ELR (cell line): ENCODE measurements around the gene ASMTL.
"Not testable (repeated sequence)": the region's sequence is repeated elsewhere in the genome, so short reads cannot be mapped to it uniquely, and the experiment has no call there.

ENCODE experiments used
- DNase-seq: peaks from one replicate; pipeline ENCODE4 v3.0.0-alpha.2; 2015; ENCODE audit warnings: low read depth

Gene ASMTL

GRCh38 chrX:1433646-1434357 is 18.9 kb downstream of the ASMTL start:
- no peak for DNase-seq

GRCh38 chrX:1430451-1430850 is 22.3 kb downstream of the ASMTL start:
- no peak for DNase-seq

- no peak for DNase-seq
These were observed 25.0 kb downstream of the ASMTL start for GRCh38 chrX:1427756-1428155.

GRCh38 chrX:1426321-1426720 is 26.4 kb downstream of the ASMTL start:
- DNase-seq = not testable (repeated sequence)

- DNase-seq = no peak
These were observed 27.3 kb downstream of the ASMTL start for GRCh38 chrX:1425381-1425780.

- no peak for DNase-seq
These were observed 28.4 kb downstream of the ASMTL start for GRCh38 chrX:1424147-1424851.

GRCh38 chrX:1423215-1423614 is 29.5 kb downstream of the ASMTL start:
- no peak for DNase-seq

- DNase-seq = no peak
These were observed 30.6 kb downstream of the ASMTL start for GRCh38 chrX:1422135-1422465.

- DNase-seq = peak; percentile 24
These were observed 31.1 kb downstream of the ASMTL start for GRCh38 chrX:1421433-1422134.

- no peak for DNase-seq
These were observed 32.3 kb downstream of the ASMTL start for GRCh38 chrX:1420371-1420770.

- DNase-seq = no peak
These were observed 33.0 kb downstream of the ASMTL start for GRCh38 chrX:1419545-1420355.

GRCh38 chrX:1418901-1419544 is 33.7 kb downstream of the ASMTL start:
- no peak for DNase-seq

- DNase-seq = no peak
These were observed 34.6 kb downstream of the ASMTL start for GRCh38 chrX:1417921-1418771.

- DNase-seq = no peak
These were observed 35.5 kb downstream of the ASMTL start for GRCh38 chrX:1416965-1417760.

GRCh38 chrX:1416327-1416784 is 36.4 kb downstream of the ASMTL start:
- no peak for DNase-seq

- no peak for DNase-seq
These were observed 40.1 kb downstream of the ASMTL start for GRCh38 chrX:1412551-1413161.

- DNase-seq = no peak
These were observed 41.4 kb downstream of the ASMTL start for GRCh38 chrX:1411326-1411725.

GRCh38 chrX:1407035-1407434 is 45.7 kb downstream of the ASMTL start:
- no peak for DNase-seq

GRCh38 chrX:1405769-1406168 is 46.9 kb downstream of the ASMTL start:
- DNase-seq = not testable (repeated sequence)
